H1 (cell line): Measurements from ENCODE around the gene MIDN. TPM values are rescaled to one million over a fixed set of nuclear protein-coding genes. Genes with fewer than 3 reads are reported as not detected.

ENCODE experiments used
- CTCF ChIP-seq, 3 experiments: IDR thresholded peaks; 1 replicate in 2 of 3; 2 replicates in 1 of 3; pipeline versions ENCODE4 v1.5.1 to v1.6.1; 2011; ENCODE audit warnings: low read length in 3 of 3, mild to moderate bottlenecking in 3 of 3, inconsistent platforms in 2 of 3, low read depth in 1 of 3, moderate library complexity in 1 of 3; ENCODE audit not compliant: insufficient read depth in 1 of 3; ENCODE audit errors: control extremely low read depth in 1 of 3
- polyA plus RNA-seq, 7 experiments: library from polyadenylated mRNA; depleted of rRNA in 3 of 7; stranded (reverse) in 5 of 7; unstranded in 2 of 7; fragments of >200 nt in 5 of 7; fragments of 200-250 nt in 2 of 7; gene quantifications; 1 replicate in 5 of 7; 2 replicates in 1 of 7; 4 replicates in 1 of 7; pipeline versions ENCODE4 v1.2.1 to v1.2.3, GENCODE V29; 2011 to 2013; ENCODE audit warnings: missing spikeins in 2 of 7, mixed read lengths in 2 of 7
- total RNA-seq: library from RNA; stranded (reverse); fragmentation: NEBNext Ultra II Directional; extraction: Animal tissue kit (Norgen Biotek cat#: 25700); gene quantifications from 2 replicates; pipeline ENCODE4 v1.2.1, GENCODE V29; 2021

The MIDN gene
- total and polyA plus RNA-seq, 2 of the 8 experiments (the other 6 are each of a cell fraction or from before 2014, with no cell fraction given): 39.8 to 159 TPM

DNA sequence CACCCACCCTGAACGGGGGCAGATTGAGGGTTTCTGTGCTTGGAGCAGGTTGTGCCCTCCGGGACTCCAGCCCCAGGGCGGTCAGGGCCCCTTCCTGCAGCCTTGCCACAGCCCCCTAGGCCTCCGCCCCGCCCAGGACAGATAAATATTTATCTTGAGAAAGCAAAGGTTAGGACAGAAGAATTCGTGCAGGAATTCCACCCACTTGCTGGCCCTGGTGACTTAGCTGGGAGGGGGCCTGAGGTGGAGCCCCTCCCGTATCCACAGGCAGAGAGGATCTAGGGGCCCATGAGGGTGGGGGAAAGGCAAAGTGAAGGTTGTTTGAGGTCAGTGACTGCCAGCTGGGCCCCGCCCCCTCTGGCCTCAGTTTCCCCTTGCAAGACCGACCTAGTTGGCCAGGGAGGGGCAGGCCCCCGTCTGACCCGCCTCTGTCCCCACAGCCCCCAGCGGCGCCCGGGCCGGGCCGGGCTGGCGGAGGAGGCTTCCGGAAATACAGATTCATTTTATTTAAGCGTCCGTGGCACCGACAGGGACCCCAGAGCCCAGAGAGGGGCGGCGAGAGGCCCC lies 5.2 kb downstream of the MIDN start (continued):
- no peak for TF ChIP-seq CTCF (IDR thresholded peaks at IDR 0.05; ENCODE audit: control extremely low read depth in 1 of 3, insufficient read depth in 1 of 3, low read depth in 1 of 3, low read length in 3 of 3)
